ENCODE data around the gene TMEM168.

Gene TMEM168

DNA sequence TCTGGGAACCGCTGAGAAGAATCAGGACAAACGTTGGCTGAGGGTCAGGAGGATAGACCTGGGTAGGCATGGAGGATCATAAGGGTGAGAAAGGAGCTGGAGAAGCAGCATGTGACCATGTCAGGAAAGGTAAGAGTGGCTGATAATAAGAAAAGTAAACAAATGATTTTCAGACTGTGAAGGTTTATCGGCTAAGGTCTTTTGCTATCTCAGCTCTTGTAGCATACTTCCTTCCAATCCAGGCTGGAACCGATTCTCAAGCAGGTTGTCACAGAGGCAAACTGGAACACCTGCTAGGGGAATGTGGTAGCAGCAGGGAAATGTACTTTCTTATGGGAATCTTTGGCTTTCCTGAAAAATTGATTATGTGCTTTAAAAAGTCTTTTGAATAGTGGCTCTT, 74.7 kb downstream of the TMEM168 start:
- Histone ChIP-seq H3K36me3 (ENCODE audit: control insufficient read depth in 2 of 2, insufficient read depth in 1 of 2, low read length in 2 of 2) (no peaks in the 10 kb centered on the region), H3K9me3 (ENCODE audit: control insufficient read depth, insufficient read depth, low read depth, low read length) (no peaks in the 10 kb centered on the region), H3K4me3 (ENCODE audit: low read depth, low read length) (no peak overlapping the region), H3K27ac (ENCODE audit: extremely low read depth, low read depth, low read length) (no peak overlapping the region), H3K4me1 (ENCODE audit: control insufficient read depth, insufficient read depth, low read length) (no peaks in the 10 kb centered on the region)
- ChIA-PET POLR2A (no interaction called here), CTCF (no interaction called here)
- no peak for TF ChIP-seq ZNF660 (tag by site-specific recombination; IDR thresholded peaks at IDR 0.05)
- no peak for TF ChIP-seq BCL11A (tag by site-specific recombination; IDR thresholded peaks at IDR 0.05; ENCODE audit: low read depth)
- TF ChIP-seq, protein P1, sequence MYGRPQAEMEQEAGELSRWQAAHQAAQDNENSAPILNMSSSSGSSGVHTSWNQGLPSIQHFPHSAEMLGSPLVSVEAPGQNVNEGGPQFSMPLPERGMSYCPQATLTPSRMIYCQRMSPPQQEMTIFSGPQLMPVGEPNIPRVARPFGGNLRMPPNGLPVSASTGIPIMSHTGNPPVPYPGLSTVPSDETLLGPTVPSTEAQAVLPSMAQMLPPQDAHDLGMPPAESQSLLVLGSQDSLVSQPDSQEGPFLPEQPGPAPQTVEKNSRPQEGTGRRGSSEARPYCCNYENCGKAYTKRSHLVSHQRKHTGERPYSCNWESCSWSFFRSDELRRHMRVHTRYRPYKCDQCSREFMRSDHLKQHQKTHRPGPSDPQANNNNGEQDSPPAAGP (tag by site-specific recombination; IDR thresholded peaks at IDR 0.05), result no peak
- TF ChIP-seq ZNF704 (tag by site-specific recombination; IDR thresholded peaks at IDR 0.05), result no peak
- TF ChIP-seq PRDM1 (tag by site-specific recombination; IDR thresholded peaks at IDR 0.05), result no peak
- no peak for TF ChIP-seq ZNF548 (tag by site-specific recombination; IDR thresholded peaks at IDR 0.05)

- ChIA-PET CTCF (no interaction called here), POLR2A (no interaction called here)
- TF ChIP-seq GLIS1 (tag by site-specific recombination; IDR thresholded peaks at IDR 0.05) (no peak), KLF7 (tag by site-specific recombination; IDR thresholded peaks at IDR 0.05; ENCODE audit: borderline replicate concordance) (no peak), ZNF658 (tag by site-specific recombination; IDR thresholded peaks at IDR 0.05) (no peak), ZNF132 (tag by site-specific recombination; IDR thresholded peaks at IDR 0.05; ENCODE audit: borderline replicate concordance) (no peak)
- Histone ChIP-seq H3K4me3 (ENCODE audit: low read depth, low read length) (no peak overlapping the region), H3K27ac (ENCODE audit: extremely low read depth, low read depth, low read length) (no peak overlapping the region), H3K36me3 (ENCODE audit: control insufficient read depth in 2 of 2, insufficient read depth in 1 of 2, low read length in 2 of 2) (no peaks in the 10 kb centered on the region), H3K9me3 (ENCODE audit: control insufficient read depth, insufficient read depth, low read depth, low read length) (no peaks in the 10 kb centered on the region), H3K4me1 (ENCODE audit: control insufficient read depth, insufficient read depth, low read length) (no peaks in the 10 kb centered on the region)
These were observed 75.3 kb downstream of the TMEM168 start for GRCh38 chr7:112714917-112715316.
